AG09319 (cell line): ENCODE data around the gene KCNA1.

Source experiments
- DNase-seq: peaks from one replicate; pipeline ENCODE4 v3.0.0-alpha.2; 2010; ENCODE audit warnings: low read depth; ENCODE audit errors: extremely low read depth
- CTCF ChIP-seq: IDR thresholded peaks from 2 replicates; pipeline ENCODE4 v1.5.1; 2011; ENCODE audit warnings: low read depth, mild to moderate bottlenecking, inconsistent platforms, low read length, moderate library complexity

The KCNA1 gene

GRCh38 chr12:4894019-4894418 is 15.7 kb upstream of the KCNA1 start:
- no peak for TF ChIP-seq CTCF
- no peak for DNase-seq

- no peak for TF ChIP-seq CTCF
- DNase-seq, result no peak
These were observed 10.3 kb upstream of the KCNA1 start for GRCh38 chr12:4899364-4899763.

GRCh38 chr12:4900327-4900726 is 9.4 kb upstream of the KCNA1 start:
- no peak for TF ChIP-seq CTCF
- no peak for DNase-seq

GRCh38 chr12:4905316-4905715 is 4.4 kb upstream of the KCNA1 start:
- DNase-seq, result no peak
- TF ChIP-seq CTCF, result no peak

- DNase-seq, result no peak
- no peak for TF ChIP-seq CTCF
These were observed 858 bp upstream of the KCNA1 start for GRCh38 chr12:4908684-4909409.

- TF ChIP-seq CTCF, result no peak
- no peak for DNase-seq
These were observed 333 bp upstream of the KCNA1 start for GRCh38 chr12:4909410-4909733.

GRCh38 chr12:4910502-4911315 is 1.0 kb downstream of the KCNA1 start:
- TF ChIP-seq CTCF, result no peak
- no peak for DNase-seq
